Stimulated activated CD8-positive, alpha-beta memory T cell treated with anti-CD3 and anti-CD28 coated beads, Interleukin-7, amount 100 ng/mL, for 4 hours (primary cell): ENCODE results near the gene C3AR1.
"Not testable (repeated sequence)": the region's sequence is repeated elsewhere in the genome, so short reads cannot be mapped to it uniquely, and the experiment has no call there.

ENCODE experiments used
- DNase-seq, 2 donors: peaks; one replicate each; pipeline ENCODE4 v3.0.0-alpha.2; 2020; ENCODE audit warnings: low read depth in 2 of 2

The C3AR1 gene

DNA sequence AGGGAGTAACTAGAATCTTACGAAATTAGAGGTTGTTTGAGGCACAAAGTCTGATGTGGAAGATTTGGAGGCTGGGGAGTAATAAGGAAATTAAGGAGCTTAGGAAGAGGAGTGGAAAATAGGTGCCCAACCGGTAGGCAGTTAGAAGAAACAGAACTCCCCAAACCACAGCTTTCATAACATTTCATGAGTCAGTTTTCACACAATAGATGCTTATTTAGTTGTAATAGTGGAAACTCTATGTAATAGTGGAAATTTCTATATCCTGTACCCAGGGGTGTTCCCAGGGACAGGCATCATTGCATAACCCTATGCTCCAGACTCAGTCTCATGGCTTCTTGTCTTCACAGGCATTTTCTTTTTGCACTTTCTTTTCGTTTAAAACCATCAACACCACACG is 8.3 kb downstream of the C3AR1 start:
- DNase-seq = no peak

DNA sequence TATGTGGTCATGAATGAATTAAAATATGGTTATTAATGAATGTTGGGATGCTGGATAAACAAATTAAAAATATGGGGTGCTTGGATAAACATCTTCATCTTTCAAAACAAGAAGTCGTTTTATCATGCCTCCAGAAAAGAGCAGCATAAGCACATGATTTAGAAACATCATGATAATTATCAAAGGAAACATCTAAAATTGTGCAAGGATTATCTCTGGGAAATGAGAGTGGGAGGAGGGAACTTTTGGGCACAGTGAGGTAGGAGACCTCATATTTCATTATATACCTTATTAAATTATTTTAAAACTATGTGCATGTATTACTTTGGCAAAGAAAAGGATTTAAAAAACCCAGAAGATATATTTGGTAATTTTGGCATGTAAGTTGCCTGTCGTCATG is 8.9 kb downstream of the C3AR1 start:
- no peak for DNase-seq

- DNase-seq = no peak
Observed at GRCh38 chr12:8054816-8055215, 11.3 kb downstream of the C3AR1 start.

DNA sequence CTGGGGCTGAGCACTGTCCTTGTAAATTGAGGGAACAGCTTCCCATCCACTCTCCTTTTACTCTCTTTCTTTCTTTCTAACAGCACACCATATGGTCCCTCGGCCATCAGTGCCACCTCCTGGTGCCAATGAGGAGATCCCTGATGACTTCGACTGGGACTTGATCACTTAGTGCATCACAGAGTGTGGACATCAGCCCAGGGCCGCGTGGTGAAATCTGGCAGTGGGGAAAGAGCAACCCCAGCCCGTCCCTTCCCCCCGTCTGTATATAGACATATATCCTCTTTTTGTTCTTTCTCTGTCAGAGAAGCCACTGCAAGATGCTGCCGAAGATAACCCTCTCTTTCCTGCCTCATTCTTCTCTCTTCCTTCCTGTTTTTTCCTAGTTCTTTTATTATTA is 13.5 kb downstream of the C3AR1 start:
- DNase-seq = no peak

- DNase-seq = no peak
Observed at GRCh38 chr12:8050600-8051250, 15.4 kb downstream of the C3AR1 start.

- no peak for DNase-seq
Observed at GRCh38 chr12:8048906-8049305, 17.3 kb downstream of the C3AR1 start.

GRCh38 chr12:8047842-8048241 is 18.3 kb downstream of the C3AR1 start:
- DNase-seq = no peak

GRCh38 chr12:8045952-8046944 is 19.9 kb downstream of the C3AR1 start:
- DNase-seq = peak; percentile 64 to 72

DNA sequence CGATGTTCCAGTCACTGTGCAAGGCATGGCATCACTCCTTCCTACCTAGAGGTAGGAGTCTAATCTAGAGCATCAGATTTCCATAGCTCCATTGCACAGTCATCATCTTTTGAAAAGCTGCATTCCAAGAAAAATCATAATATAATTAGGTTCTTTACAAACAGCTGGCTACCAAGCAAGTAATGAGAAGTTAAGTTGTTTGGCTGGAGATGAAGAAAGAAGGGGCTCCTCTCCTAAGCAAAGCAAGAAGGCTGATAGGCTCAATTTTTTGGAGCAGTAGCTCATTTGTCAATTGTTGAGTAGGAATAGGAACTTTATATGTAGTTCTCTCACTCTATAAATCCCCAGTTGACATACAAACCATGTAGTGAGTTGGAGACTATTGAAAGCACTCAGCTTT is 25.4 kb downstream of the C3AR1 start:
- DNase-seq = no peak

DNA sequence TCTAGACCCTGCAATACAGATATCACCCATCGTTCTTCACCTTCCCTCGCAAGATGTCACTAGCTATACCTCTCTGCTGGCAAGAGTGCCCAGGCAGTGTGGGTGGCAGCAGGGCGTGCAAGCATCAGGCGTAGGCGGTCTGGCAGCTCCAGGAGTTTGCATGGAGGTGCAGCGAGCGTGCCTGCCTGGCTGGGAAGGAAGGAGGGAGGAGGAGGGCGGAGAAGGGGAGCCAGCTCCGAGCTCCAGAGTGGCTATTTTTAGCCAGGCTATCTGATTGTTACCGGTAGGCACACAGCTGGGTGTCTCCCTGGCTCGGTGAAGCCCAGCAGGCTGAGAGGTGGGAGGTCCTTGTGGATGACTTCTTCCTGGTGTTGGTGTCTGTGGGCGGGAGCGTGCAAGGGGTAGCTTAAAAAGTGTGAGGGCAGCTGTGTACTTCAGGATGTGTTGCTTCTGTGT is 27.5 kb downstream of the C3AR1 start:
- no peak for DNase-seq

GRCh38 chr12:8037947-8038346 is 28.2 kb downstream of the C3AR1 start:
- DNase-seq = no peak

DNA sequence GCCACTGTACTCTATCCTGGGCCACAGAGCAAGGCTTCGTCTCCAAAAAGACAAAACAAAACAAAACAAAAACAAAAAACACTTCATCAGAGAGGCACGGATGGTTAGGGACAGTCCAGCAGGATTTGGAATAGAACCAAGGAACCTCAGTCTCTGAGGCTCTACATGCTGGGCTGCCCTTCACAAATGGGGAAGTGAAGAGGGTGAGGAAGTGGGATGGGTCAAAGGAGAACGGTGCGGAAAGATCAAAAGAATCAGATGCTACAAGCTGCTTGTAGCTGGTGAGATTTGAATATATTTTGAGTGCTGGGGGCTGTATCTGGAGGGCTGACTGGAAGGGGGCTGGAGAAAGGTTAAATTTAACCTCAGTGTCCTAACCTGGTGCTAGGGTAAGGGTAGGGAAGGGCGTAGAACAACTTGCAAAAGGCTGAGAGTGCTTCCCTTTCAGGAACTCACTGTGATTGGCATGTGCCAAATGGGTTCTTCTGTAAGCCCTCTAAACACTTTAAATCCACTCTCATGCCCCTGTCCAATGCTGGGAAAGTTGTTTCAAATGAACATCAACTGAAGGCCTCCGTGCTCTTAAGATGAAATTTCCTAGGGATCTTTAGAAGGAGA is 29.0 kb downstream of the C3AR1 start:
- no peak for DNase-seq

- no peak for DNase-seq
Observed at GRCh38 chr12:8036346-8036745, 29.8 kb downstream of the C3AR1 start.

- DNase-seq = no peak
Observed at GRCh38 chr12:8035440-8036010, 30.6 kb downstream of the C3AR1 start.

DNA sequence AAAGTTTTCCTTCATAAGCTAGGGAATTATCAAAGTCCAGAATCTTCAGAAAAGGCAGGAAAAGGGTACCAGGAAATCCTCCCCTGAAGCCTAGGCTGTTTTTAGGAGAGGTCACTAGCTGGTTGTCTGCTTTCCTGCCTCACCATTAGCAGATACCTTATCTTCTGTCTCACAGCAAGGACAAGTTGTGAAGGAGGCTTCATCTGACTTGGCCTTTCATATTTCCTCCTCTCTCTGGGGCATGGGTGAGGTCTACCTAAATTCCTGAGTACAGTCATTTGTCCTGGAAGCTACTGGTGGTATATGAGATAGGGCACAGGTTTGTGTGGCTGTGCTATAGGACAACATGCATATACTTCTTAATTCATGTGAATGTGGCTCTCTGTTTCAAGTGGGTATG is 31.4 kb downstream of the C3AR1 start:
- DNase-seq = no peak

GRCh38 chr12:8033153-8034044 is 32.8 kb downstream of the C3AR1 start:
- DNase-seq = no peak

DNA sequence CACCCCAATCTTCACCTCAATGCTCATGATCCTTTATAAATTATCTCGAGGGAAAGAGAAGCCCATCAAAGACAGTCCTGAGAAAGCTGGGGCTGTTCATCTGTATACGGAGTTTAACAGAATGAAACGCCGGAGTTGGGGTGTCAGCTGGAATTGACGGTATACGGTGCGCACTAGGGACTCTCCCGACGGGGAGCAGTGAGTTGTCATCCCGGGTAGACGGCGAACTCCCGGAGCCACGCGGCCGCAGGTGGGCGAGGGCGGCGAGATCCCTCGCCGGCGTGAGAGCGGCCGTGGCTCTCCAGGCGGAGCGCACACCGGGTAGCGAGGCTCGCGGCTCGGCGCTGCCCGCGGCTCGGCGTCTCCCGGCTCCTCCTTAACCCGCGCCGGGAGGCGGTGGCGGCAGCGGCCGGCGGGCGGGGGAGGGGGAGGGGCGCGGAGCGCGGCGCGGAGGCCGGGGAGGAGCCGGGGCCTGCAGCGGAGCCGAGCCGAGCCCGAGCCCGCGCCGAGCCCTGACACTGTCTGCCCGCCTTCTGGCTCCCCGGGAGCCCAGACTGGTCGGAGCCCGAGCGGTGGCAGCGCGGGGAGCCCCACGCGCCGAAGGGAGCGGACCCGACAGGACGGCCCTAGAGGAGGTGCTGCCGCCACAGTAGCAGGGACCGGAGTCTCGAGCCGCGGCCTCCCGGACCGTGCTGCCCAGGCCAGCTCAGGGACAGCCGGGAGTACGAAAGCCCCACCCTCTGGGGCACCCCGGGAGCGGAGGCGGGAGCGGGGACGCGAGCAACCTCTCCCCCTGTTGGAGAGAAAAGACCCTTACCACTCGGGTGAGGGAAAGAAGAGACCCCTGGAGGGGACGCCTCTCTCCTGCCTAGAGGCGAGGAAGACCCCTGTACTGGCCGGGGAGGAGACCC is 33.7 kb downstream of the C3AR1 start, which contains the start of gene FOXJ2:
Gene FOXJ2 (plus strand): TSS at position 475 of the 911 bp plus-strand sequence. CDS start 7,117 bp downstream, outside the sequence.
- peak; percentile 40 to 80 for DNase-seq

GRCh38 chr12:8031872-8032241 is 34.3 kb downstream of the C3AR1 start:
- DNase-seq = no peak

- DNase-seq = not testable (repeated sequence)
Observed at GRCh38 chr12:8031017-8031416, 35.1 kb downstream of the C3AR1 start.

DNA sequence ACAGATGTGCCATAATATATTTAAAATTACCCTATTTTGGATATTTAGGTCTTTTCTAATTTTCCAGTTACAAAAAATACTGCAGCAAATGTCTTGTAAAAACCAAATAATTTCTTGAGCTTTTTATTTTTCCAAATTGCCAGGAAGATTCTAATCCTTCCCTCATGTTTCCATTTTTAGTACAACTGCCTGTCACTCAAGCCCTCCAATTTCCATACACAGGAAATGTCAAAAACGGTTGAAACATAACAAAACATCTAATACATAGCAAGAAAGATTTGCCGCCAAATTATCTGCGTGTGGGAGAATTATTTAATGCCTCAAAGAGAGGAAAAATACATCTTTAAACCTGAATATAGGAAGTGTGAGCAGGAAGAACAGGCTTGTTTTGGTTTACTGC is 36.0 kb downstream of the C3AR1 start:
- no peak for DNase-seq
